AG10803 (cell line): Measurements from ENCODE around the gene ARL6IP6.

ENCODE experiments used
- DNase-seq: peaks from one replicate; pipeline ENCODE4 v3.0.0; 2010; ENCODE audit warnings: low read depth
- H3K4me3 ChIP-seq: 2 replicates; pipeline ENCODE4 v1.5.1; 2011; ENCODE audit warnings: mild to moderate bottlenecking, low read length, control low read depth
- CTCF ChIP-seq: conservative IDR thresholded peaks from 2 replicates; pipeline ENCODE4 v1.5.1; 2011; ENCODE audit warnings: mild to moderate bottlenecking, low read length, control low read depth, inconsistent platforms

ARL6IP6 gene

GRCh38 chr2:152718076-152718908 is at the start of gene ARL6IP6:
Gene ARL6IP6 (plus strand): TSS chr2:152718620. CDS start chr2:152718625, 5 bp downstream.
- H3K4me3 ChIP-seq = peak within 1 kb of the TSS; percentile 95
- DNase-seq = peak; percentile 84
- no peak for TF ChIP-seq CTCF

DNA sequence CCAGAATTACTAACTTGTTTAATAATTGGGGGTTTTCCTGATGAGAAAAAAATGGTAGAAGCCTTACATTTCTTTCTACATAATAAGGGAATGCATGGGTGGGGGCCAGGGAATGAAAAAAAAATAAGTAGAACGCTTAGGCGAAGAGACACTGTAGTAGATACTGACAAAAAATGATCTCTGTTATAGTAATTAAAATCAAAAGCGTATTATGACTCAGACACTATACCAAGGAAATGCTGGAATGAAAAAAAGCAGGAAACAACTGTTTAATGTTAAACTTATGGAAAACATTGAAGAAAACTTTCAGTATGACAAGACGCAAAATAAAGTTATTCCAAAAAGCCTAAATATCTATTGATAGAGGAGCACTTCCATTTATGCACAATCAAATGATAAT is 44.1 kb upstream of the ARL6IP6 start:
- no peak overlapping the region for H3K4me3 ChIP-seq
- no peak for DNase-seq
- no peak for TF ChIP-seq CTCF

DNA sequence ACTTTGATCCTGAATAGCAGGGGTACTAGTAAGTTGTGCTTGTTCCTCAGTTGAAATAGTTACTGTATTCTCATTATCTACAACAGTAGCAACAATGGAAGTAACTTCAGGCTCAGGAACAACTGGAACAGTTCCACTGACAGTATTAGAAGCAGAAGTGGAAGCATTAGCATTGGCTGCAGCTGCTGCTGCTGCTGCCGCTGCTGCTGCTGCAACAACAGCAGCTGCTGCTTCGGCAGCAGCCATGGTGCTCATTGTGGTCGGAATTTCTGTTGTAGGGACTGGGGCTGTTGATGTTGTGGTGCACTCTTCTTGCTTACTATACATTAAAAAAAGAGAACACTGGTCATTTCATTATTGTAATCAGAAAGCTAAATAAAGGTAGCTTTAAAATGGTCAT is 42.0 kb upstream of the ARL6IP6 start:
- H3K4me3 ChIP-seq = no peak overlapping the region
- DNase-seq = no peak
- TF ChIP-seq CTCF = no peak

- no peak for TF ChIP-seq CTCF
- peak; percentile 1 for DNase-seq
- H3K4me3 ChIP-seq = no peak overlapping the region
Observed at GRCh38 chr2:152678808-152679207, 39.6 kb upstream of the ARL6IP6 start.

DNA sequence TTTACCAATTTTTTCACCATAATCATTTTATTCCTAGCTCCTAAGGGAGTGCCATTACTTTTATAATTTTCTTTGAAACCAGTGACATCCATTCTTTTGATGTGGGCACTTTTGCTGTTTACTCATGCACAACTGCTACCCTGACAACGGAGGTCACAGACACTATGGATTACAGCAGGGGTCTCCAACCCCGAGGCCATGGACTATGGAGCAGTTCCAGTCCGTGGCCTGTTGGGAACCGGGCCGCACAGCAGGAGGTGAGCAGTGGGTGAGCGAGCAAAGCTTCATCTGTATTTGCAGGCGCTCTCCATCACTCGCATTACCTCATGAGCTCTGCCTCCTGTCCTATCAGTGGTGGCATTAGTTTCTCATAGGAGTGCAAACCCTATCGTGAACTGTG is 35.8 kb upstream of the ARL6IP6 start:
- no peak for DNase-seq
- TF ChIP-seq CTCF = no peak

GRCh38 chr2:152683400-152683799 is 35.0 kb upstream of the ARL6IP6 start:
- no peak overlapping the region for H3K4me3 ChIP-seq
- DNase-seq = no peak
- no peak for TF ChIP-seq CTCF

More for the DNA sequence above, 35.8 kb upstream of the ARL6IP6 start:
- no peak overlapping the region for H3K4me3 ChIP-seq

- DNase-seq = peak; percentile 1
- H3K4me3 ChIP-seq = no peak overlapping the region
- no peak for TF ChIP-seq CTCF
Observed at GRCh38 chr2:152686321-152686720, 32.1 kb upstream of the ARL6IP6 start.
